ENCODE data around the gene TBC1D8. TPM values are rescaled to one million over a fixed set of nuclear protein-coding genes. Genes with fewer than 3 reads are reported as not detected.

TBC1D8 gene
- total and polyA plus RNA-seq, 2 of the 13 experiments (the other 11 are each of a cell fraction or from before 2014, with no cell fraction given): 45.1 to 95.4 TPM

- no peak for TF ChIP-seq ZNF839 (CRISPR knock-in tag; IDR thresholded peaks at IDR 0.05; ENCODE audit: borderline replicate concordance)
- peak; percentile 74; the same call in 1 of the 2 replicates for TF ChIP-seq MEIS1 (CRISPR knock-in tag; IDR thresholded peaks at IDR 0.05; ENCODE audit: borderline replicate concordance)
- TF ChIP-seq THAP9 (CRISPR knock-in tag; IDR thresholded peaks at IDR 0.05; ENCODE audit: borderline replicate concordance): no peak
- TF ChIP-seq FOXO4 (CRISPR knock-in tag; conservative IDR thresholded peaks at IDR 0.05): no peak
- TF ChIP-seq PRPF4 (IDR thresholded peaks at IDR 0.05; ENCODE audit: low read depth, low read length, poor library complexity, severe bottlenecking): no peak
- peak; percentile 87; the same call in 1 of the 2 replicates for TF ChIP-seq ZKSCAN8 (CRISPR knock-in tag; IDR thresholded peaks at IDR 0.05; ENCODE audit: borderline replicate concordance)
- TF ChIP-seq KLF12 (CRISPR knock-in tag; IDR thresholded peaks at IDR 0.05; ENCODE audit: borderline replicate concordance): no peak
- peak; percentile 78; the same call in 1 of the 2 replicates for TF ChIP-seq ZSCAN29 (CRISPR knock-in tag; conservative IDR thresholded peaks at IDR 0.05)
- TF ChIP-seq NR2F1 (CRISPR knock-in tag; IDR thresholded peaks at IDR 0.05): peak in 1 of 2 experiments; percentile 22; a peak in 1 of 4 replicates
- TF ChIP-seq SMYD3 (CRISPR knock-in tag; IDR thresholded peaks at IDR 0.05): no peak
- TF ChIP-seq ZNF207 (IDR thresholded peaks at IDR 0.05; ENCODE audit: borderline replicate concordance): no peak
- no peak for TF ChIP-seq ZMYM2 (CRISPR knock-in tag; IDR thresholded peaks at IDR 0.05)
- TF ChIP-seq, protein P1, sequence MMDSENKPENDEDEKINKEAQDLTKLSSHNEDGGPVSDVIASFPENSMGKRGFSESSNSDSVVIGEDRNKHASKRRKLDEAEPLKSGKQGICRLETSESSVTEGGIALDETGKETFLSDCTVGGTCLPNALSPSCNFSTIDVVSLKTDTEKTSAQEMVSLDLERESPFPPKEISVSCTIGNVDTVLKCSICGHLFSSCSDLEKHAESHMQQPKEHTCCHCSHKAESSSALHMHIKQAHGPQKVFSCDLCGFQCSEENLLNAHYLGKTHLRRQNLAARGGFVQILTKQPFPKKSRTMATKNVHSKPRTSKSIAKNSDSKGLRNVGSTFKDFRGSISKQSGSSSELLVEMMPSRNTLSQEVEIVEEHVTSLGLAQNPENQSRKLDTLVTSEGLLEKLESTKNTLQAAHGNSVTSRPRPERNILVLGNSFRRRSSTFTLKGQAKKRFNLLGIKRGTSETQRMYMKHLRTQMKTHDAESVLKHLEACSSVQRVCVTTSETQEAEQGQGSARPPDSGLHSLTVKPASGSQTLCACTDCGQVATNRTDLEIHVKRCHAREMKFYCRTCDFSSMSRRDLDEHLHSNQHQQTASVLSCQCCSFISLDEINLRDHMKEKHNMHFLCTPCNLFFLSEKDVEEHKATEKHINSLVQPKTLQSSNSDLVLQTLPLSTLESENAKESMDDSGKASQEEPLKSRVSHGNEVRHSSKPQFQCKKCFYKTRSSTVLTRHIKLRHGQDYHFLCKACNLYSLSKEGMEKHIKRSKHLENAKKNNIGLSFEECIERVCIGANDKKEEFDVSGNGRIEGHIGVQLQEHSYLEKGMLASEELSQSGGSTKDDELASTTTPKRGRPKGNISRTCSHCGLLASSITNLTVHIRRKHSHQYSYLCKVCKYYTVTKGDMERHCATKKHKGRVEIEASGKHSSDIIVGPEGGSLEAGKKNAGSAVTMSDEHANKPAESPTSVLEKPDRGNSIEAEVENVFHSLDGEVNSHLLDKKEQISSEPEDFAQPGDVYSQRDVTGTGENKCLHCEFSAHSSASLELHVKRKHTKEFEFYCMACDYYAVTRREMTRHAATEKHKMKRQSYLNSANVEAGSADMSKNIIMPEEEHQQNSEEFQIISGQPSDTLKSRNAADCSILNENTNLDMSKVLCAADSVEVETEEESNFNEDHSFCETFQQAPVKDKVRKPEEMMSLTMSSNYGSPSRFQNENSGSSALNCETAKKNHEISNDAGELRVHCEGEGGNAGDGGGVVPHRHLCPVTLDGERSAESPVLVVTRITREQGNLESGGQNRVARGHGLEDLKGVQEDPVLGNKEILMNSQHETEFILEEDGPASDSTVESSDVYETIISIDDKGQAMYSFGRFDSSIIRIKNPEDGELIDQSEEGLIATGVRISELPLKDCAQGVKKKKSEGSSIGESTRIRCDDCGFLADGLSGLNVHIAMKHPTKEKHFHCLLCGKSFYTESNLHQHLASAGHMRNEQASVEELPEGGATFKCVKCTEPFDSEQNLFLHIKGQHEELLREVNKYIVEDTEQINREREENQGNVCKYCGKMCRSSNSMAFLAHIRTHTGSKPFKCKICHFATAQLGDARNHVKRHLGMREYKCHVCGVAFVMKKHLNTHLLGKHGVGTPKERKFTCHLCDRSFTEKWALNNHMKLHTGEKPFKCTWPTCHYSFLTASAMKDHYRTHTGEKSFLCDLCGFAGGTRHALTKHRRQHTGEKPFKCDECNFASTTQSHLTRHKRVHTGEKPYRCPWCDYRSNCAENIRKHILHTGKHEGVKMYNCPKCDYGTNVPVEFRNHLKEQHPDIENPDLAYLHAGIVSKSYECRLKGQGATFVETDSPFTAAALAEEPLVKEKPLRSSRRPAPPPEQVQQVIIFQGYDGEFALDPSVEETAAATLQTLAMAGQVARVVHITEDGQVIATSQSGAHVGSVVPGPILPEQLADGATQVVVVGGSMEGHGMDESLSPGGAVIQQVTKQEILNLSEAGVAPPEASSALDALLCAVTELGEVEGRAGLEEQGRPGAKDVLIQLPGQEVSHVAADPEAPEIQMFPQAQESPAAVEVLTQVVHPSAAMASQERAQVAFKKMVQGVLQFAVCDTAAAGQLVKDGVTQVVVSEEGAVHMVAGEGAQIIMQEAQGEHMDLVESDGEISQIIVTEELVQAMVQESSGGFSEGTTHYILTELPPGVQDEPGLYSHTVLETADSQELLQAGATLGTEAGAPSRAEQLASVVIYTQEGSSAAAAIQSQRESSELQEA (CRISPR knock-in tag; IDR thresholded peaks at IDR 0.05; ENCODE audit: not compliant biosample characterization): no peak
- TF ChIP-seq TEAD3 (CRISPR knock-in tag; optimal IDR thresholded peaks at IDR 0.05; ENCODE audit: borderline replicate concordance): peak; percentile 84
- no peak for TF ChIP-seq MTERF4 (CRISPR knock-in tag; IDR thresholded peaks at IDR 0.05)
These were observed 86.2 kb downstream of the TBC1D8 start (continued) for GRCh38 chr2:101064868-101065549.

Data from HepG2 (cell line).